Stimulated activated CD8-positive, alpha-beta memory T cell treated with anti-CD3 and anti-CD28 coated beads, Interleukin-4, amount 100 ng/mL, for 4 hours (primary cell): ENCODE measurements around the gene WIZ.
"Not testable (repeated sequence)": the region's sequence is repeated elsewhere in the genome, so short reads cannot be mapped to it uniquely, and the experiment has no call there.

Experiments used
- DNase-seq, 2 donors: peaks; one replicate each; pipeline ENCODE4 v3.0.0-alpha.2; 2020; ENCODE audit warnings: low read depth in 2 of 2, low spot score in 1 of 2

The WIZ gene

DNA sequence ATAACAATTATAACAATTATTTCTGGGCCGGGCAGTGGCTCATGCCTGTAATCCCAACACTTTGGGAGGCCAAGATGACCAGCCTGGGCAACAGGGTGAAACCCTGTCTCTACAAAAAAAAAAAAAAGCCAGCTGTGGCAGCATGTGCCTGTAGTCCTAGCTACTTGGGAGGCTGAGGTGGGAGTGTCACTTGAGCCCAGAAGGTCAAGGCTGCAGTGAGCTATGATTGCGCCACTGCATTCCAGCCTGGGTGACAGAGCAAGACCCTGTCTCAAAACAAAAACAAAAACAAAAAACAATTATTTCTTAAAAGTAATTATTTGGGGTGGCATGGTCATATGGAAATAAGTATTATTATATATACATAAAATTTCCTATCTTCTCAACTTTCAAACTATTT, 38.4 kb downstream of the WIZ start:
- not testable (repeated sequence) for DNase-seq

DNA sequence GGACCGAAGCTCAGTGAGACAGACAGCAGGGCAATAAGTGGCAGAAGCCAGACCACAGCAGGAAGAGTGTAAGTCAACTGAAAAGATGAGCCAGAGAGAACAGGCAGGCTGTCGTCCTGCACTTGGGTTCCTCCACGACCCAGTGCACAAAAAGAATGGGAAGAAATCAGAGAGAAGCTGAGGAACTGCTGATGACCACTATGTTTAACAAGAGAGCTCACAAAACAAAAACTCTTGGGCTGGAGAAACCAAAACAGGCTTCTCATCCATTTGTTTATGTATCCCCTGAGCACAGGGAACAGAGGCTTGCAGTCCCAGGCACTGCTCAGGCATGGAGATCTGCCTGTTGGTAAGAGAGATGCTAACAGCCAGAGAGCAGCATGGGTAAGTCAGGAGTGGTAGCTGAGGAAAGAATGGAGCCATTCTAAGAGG, 45.0 kb downstream of the WIZ start:
- DNase-seq = no peak

DNA sequence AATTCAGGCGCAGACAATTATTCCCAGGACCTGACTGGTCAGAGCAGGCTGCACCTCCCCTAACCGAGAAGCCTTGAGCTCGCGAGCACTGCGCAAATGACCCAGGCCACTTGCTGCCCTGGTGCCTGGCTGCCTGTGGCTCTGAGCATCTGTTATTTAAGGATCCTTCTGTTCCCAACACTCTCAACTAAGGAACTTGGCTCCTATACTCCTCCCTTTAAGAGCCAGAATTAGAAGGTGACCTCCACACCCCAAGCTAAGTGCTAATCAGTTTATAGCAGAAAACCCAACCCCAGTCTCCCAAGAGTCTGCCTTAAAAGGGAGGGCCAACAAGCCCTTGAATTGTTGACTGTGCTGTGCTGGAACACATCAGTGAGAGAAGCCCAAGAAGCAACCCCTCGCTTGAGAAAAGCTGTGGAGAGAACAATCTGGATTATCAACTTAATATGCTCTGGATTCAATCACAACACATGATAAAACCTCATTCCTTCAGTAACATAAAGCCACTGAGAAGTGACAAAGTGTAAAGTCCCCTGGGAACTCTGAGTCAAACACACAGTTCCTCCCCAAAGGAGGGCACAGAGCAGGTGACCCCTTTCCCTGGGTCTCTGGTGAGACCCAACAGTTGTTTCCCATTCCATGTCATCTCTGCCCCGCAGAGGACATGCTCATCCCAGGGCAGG, 45.5 kb downstream of the WIZ start:
- DNase-seq = no peak

DNA sequence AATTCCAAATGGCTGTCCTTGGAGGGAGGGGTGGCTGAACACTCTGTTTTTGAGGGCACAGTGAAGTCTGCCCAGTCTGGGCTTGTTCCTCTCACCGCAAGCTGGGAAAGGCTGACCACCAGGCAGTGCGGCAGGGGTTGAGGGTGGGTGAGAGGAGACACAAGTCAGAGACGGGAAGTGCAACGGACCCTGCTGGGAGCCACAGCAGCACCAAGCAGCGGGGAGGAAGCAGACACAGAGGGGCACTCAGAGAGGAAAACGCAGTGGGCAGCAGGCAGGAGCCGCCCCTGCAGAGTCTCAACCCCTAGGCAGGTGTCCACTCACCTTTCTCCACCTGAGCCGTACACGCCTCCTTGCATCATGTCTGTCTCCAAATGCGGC, 46.6 kb downstream of the WIZ start:
- no peak for DNase-seq

DNA sequence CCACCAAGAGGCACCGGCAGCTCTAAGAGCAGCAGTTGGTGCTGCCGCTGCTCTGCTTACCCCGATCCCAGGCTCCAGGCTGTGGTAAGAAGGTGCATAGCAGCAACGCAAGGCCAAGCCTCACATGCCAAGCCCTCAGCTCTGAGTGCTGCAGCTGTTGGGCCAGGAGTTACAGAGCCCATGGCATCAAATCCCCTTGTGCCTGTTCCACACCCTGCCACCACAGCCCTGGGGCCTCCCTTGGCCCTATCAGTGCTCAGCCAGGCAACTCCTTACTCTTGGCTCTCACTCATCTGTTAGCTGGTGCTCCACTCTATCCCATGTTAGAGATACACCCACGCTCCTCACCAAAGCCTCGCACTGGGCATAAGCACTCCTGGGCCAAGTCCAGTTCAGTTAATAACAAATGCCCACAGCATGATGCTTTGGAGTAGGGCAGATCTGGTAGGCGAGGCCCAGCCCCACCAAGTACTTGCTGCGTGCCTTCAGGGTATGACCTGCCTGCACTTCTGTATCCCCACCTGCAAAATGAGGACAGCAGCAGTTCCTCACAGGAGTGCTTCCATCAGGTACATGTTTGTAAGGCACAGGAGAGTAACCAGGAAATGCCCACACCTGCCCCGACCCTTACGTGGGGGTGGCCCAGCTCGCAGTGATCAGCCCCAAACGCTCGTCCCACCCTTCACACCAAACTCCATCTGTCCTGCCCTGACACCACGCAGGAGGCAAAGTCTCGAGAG, 47.2 kb downstream of the WIZ start:
- DNase-seq = no peak

DNA sequence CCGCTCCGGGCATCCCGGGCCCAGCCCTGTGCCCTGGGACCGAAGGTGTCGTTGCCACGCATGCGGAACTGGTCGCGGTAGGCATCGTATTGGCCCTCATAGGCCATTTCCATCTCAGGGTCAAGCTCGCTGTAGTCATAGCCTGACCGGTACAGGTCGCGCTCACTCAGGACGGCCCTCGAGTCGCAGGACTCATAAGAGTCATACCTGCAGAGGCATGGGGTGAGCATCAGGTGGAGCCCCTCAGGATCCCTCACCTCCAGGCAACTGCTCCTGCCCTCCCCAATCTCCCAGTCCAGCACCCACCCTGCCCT, 48.4 kb downstream of the WIZ start:
- no peak for DNase-seq

DNA sequence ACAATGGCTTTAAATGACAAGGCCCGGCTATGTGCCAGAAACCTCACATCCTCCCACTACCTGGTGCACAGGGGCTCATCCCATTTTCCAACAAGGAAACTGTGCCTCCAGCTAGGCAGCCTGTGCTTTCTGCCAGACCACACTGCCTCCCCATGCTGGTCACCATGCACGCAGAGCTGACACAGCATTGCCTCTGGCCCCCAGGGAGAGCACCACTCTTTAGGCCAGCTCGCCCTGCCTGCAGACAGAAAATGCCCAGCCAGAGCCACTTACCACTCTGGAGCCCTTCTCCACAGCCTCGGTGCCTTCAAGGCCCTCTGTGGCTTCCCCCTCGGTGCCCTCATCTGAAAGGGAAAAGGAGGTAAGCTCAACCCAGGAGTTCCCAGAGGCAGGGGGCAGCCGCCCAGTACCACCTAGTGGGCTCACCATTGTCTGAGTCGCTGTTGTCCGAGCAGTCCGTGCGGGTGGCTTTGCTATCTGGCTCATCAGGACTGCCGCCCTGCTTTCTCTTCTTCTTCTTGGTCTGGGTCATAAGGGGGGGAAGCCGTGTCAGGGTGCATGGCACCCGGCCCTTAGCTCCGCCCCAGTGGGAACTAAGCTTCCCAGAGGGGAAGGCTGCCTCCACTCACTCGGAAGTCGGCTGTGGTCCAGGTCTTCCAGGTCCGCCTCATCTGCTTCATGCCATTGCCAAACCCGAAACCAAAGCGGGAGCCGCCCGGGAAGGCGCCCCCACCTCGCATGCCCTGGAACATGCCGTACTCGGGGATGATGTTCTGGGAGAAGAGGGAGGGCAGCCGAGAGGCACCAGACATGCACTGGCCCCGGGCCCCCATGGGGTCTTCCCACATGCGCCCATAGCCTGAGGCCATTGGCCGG, 49.0 kb downstream of the WIZ start:
- no peak for DNase-seq

DNA sequence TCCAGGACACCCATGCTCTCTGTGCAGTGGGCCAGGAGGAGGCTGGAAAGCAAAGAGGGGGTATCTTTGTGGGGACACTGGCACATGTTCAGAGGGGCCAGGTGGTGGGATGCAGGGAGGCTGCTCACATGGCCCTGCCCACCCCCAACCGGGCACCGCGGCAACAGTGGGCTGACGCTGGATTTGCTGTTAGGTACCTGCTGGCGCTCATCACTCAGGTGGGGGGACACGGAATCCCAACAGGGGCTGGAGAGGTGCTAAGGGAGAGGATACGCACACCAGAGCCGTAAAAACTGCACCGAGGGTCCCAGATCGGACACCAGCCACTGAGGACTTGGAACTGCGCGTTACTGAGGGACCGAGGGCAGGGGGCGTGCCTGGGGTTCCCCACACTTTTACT, 50.1 kb downstream of the WIZ start:
- DNase-seq = no peak

DNA sequence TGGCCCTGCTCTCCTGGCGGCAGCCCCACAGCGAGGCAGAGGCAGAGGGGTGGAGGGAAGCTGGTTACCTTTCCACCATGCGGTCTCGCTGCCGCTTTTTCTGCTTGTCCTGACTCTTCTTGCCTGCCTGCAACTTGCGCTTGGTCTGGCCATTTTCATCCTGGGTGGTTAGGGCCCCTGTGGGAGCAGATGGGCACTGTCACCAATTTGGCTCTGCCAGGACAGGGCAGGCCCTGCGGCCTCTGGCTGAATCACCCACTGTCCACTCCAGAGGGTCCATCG, 50.6 kb downstream of the WIZ start:
- DNase-seq = no peak

DNA sequence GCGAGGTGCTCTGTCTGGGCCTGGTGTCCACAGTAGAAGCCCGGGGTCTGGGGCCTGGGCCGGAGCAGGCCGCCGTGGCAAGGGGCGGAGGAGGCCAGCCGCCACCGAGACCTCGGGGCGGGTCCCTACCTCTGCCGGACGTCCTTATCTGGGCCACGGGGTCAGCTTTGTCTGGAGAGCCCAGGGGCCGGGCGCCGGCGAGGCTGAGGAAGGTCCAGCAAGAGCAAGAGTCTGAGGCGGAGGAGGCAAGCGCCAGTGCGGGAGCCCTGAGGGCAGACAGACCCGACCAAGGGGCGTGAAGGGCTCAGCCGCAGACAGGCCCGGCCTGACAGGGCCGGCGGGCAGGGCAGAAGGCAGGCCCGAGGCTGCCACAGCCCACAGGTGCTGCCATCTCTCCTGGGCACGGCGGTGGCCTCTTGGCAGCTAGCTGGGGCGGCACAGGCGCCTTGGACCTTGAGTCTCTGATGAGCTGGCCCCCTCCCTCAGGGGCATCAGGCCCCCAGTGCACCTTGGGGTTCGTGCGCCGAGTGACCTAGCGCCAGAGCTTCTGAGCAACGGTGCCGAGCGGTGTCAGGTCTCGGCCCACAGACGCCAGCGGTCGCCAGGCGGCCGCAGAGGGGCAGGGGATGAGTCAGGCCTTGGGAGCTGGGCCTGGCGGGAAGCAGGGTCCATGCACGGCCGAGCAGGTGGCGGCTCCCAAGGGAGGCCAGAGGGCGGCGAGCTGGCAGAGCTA, 51.1 kb downstream of the WIZ start:
- no peak for DNase-seq

DNA sequence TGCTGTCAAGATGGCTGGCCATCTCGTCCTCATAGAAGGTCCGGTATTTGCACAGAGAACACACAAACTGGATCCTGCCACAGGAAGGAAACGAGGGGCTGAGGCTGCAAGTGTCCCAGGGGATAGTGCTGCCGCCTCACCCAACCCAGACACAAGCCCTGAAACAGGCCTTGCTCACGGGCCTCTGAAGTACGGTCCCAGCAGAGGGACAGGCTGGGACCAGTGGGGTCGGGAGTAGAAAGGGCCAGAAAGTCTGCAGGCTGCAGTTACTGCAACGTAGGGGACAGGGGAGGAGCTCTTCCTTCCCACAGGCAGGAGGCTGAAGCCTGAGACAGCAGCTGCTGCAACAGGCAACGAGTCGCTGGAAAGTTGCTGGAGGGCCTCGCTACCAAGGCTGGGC, 52.0 kb downstream of the WIZ start:
- no peak for DNase-seq

DNA sequence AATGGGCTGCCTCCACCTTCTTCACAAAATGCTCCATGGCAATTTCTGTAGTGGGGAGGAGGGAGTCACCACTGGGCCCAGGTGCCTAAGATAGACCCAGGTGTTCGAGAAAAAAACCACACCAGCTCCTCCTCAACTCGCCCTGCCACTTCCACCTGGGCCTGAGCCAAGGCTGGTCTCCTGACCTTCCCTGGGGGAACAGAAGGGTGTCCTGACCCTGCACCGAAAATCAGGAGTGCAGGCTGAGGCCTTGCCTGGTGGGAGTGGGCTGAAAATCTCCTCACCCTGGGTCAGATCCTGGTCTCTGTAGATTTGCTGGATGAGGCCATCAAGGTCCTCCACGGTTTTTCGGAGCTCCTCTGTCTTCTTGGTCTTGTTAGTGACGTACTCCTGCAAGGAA, 52.5 kb downstream of the WIZ start:
- DNase-seq = no peak

DNA sequence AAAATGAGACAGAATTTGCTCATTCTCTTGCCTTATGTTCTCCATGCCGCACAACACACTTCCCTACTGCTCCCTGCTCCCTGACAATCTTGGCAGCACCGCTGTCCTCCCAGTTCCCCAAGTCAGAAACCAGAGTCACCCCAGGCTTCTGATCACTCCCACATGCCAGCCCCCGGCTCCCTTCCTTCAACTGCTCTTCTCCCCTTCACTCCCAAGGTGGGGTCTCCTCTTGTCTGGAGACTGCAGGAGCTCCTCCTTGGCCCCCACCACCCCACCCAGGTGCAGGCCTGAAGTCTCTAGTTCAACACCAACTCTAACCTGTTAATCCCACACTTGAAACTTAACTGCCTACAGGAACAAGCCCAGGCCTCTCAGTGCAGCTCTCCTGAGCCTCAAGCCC, 53.3 kb downstream of the WIZ start:
- no peak for DNase-seq

DNA sequence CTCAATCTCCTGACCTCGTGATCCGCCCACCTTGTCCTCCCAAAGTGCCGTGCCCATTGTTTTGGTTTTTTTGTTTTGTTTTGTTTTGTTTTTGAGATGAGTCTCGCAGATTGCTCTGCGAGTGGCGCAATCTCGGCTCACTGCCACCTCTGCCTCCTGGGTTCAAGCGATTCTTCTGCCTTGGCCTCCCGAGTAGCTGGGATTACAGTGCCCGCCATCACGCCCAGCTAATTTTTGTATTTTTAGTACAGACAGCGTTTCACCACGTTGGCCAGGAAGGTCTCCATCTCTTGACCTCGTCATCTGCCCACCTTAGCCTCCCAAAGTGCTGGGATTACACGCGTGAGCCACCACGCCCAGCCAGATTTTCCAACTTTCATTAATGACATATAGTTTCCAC, 54.5 kb downstream of the WIZ start:
- DNase-seq = not testable (repeated sequence)

DNA sequence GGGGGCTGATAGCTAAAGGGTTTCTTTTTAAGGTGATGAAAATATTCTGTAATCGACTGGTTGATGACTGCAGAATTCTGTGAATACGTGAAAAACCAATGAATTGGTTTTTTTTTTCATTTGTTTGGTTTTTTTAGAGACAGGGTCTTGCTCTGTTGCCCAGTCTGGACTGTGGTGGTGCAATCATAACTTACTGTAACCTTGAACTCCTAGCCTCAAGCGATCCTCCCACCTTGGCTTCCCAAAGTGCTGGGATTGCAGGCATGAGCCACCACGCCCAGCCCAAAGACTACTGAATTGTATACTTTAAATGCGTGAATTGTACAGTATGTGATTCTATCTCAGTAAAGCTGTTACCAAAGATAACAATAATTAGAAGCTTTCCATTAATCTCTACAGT, 55.3 kb downstream of the WIZ start:
- no peak for DNase-seq

DNA sequence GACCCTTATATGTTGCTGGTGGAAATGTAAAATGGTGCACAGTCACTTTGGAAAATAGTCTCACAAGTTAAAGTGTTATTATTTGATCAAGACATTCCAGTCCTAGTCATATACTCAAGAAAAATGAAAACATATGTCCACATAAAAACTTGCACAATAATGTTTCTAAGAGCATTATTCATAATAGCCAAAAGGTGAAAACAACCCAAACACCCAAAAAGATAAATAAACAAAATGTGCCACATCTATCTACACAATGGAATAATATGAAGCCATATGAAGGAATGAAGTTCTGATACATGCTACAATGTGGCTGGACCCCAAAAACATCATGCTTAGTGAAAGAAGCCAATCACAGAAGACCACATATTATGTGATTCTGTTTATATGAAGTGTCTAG, 55.8 kb downstream of the WIZ start:
- no peak for DNase-seq

DNA sequence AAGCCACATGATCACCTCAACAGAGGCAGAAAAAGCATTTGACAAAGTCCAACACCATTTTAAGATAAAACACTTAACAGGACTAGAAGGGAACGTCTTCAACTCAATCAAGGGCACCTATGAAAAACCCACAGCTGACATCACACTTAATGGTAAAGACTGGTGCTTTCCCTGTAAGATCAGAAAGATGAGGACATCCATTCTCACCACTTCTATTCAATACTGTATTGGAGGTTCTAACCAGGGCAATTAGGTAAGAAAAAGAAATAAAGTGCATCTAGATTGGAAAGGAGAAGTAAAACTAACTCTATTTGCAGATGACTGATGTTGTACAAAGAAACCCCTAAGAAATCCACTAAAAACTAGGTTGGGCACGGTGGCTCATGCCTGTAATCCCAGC, 58.9 kb downstream of the WIZ start:
- no peak for DNase-seq

DNA sequence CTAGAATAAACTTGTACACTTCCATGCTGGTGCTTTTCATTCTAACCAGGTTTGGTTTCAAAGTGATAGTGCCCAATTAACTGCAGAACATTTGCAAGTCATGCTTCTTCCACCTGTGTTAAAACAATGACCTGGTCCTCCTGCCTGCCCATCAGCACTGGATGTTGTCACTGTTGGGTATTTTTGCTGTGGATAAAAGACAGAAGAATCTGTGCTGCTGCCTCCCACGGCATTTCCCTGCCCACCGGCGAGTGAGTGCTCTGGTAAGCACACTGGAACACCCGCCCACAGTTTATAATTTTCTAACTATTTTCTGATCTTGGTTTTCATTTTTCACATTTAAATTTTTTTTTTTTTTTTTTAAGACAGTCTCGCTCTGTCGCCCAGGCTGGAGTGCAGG, 67.9 kb downstream of the WIZ start:
- DNase-seq = no peak

DNA sequence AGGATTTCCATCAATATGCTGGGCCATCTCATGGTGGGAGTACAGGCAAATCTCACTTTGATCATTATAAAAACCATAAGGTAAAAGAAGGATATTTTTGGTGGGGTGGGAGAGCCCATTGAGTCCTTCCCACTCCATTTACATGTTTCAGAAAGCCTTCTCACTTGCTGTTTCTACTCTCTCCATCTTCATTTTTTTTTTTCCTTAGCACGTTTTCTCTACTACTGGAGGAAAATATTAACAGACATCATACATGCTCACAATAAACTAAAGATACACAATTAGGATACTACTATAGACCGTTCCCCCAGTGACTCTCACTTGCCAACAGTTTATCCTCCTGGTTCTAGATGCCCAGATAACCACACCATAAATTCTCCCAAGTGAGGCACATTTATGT, 68.3 kb downstream of the WIZ start:
- DNase-seq = no peak

DNA sequence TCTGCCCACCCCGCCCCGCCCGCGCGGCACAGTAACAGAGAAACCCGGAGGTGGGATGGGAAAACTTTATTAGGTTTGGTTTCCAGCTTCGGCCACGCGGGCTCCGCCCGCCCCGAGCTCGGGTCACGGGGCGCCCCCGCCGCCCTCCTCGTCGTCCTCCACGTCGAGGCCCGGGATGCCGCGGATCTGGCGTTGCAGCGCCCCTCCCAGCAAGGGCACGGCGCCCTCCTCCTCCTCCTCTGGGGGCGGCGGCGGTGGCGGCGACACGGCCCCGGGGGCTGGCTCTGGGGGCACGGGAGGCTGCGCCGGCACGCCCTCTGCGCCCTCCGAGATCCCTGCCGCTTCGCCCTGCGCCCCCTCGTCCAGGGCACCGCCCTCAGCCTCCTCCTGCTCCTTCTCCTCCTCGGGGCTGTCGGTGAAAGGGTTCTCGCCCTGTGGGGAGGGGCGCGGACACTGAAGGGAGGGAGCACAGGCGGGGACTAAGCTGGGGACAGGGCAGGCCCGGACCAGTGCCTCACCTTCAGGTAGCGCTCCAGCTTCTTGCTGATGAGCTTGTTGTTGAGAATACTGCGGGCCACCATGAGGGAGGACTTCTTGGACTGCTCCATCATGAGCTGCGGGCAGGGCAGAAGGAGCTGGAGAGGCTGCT, 69.6 kb downstream of the WIZ start:
- no peak for DNase-seq
